HG02759 (cell line): ENCODE data around the gene FCHSD2.
"Not testable (repeated sequence)": the region's sequence is repeated elsewhere in the genome, so short reads cannot be mapped to it uniquely, and the experiment has no call there.

Experiments
- ATAC-seq: cut with Tn5 transposase; IDR thresholded peaks from one replicate; pipeline ENCODE4 v1.9.1; 2021; ENCODE audit warnings: mild to moderate bottlenecking, moderate library complexity; ENCODE audit not compliant: unreplicated experiment

FCHSD2 gene

GRCh38 chr11:73072935-73073481 is 69.1 kb downstream of the FCHSD2 start:
- ATAC-seq = peak; percentile 70

- ATAC-seq = no peak
Measured at GRCh38 chr11:73070653-73071052, 71.5 kb downstream of the FCHSD2 start.

- ATAC-seq = not testable (repeated sequence)
Measured at GRCh38 chr11:73061857-73062424, 80.2 kb downstream of the FCHSD2 start.

GRCh38 chr11:73061434-73061833 is 80.7 kb downstream of the FCHSD2 start:
- not testable (repeated sequence) for ATAC-seq

GRCh38 chr11:73059915-73060314 is 82.2 kb downstream of the FCHSD2 start:
- no peak for ATAC-seq

- ATAC-seq = no peak
Measured at GRCh38 chr11:73058989-73059674, 83.0 kb downstream of the FCHSD2 start.

- no peak for ATAC-seq
Measured at GRCh38 chr11:73055655-73056354, 86.3 kb downstream of the FCHSD2 start.

GRCh38 chr11:73055002-73055401 is 87.1 kb downstream of the FCHSD2 start:
- no peak for ATAC-seq

- ATAC-seq = no peak
Measured at GRCh38 chr11:73053964-73054363, 88.2 kb downstream of the FCHSD2 start.

- peak; percentile 11 for ATAC-seq
Measured at GRCh38 chr11:73048446-73048845, 93.7 kb downstream of the FCHSD2 start.

GRCh38 chr11:73047773-73048371 is 94.2 kb downstream of the FCHSD2 start:
- ATAC-seq = peak; percentile 81

- ATAC-seq = no peak
Measured at GRCh38 chr11:73040046-73040445, 102.1 kb downstream of the FCHSD2 start.

GRCh38 chr11:73034777-73035176 is 107.3 kb downstream of the FCHSD2 start:
- no peak for ATAC-seq

GRCh38 chr11:73034331-73034730 is 107.8 kb downstream of the FCHSD2 start:
- no peak for ATAC-seq

- ATAC-seq = no peak
Measured at GRCh38 chr11:73030130-73030529, 112.0 kb downstream of the FCHSD2 start.

- no peak for ATAC-seq
Measured at GRCh38 chr11:73029403-73029802, 112.7 kb downstream of the FCHSD2 start.

GRCh38 chr11:73028611-73029010 is 113.5 kb downstream of the FCHSD2 start:
- no peak for ATAC-seq

- not testable (repeated sequence) for ATAC-seq
Measured at GRCh38 chr11:73027840-73028239, 114.3 kb downstream of the FCHSD2 start.

GRCh38 chr11:73024639-73025038 is 117.5 kb downstream of the FCHSD2 start:
- no peak for ATAC-seq

- no peak for ATAC-seq
Measured at GRCh38 chr11:73019996-73020395, 122.1 kb downstream of the FCHSD2 start.

- no peak for ATAC-seq
Measured at GRCh38 chr11:73019449-73019848, 122.7 kb downstream of the FCHSD2 start.
